ENCODE data around the gene FBXO39.
"Not testable (repeated sequence)": the region's sequence is repeated elsewhere in the genome, so short reads cannot be mapped to it uniquely, and the experiment has no call there.

FBXO39 gene

GRCh38 chr17:6775871-6776405 is at the start of gene FBXO39:
Gene FBXO39 (plus strand): TSS chr17:6776215. CDS start chr17:6779869, 3,654 bp downstream.
- Histone ChIP-seq H3K4me3 (ENCODE audit: low read length, poor library complexity, severe bottlenecking) (no peak within 1 kb of the TSS), H3K79me2 (ENCODE audit: insufficient read depth, low read length) (no peaks in the 10 kb centered on the region), H3K4me1 (ENCODE audit: insufficient read depth, low read length, poor library complexity, severe bottlenecking) (no peaks in the 10 kb centered on the region), H4K20me1 (ENCODE audit: insufficient read depth, low read length, poor library complexity, severe bottlenecking) (no peaks in the 10 kb centered on the region), H3K4me2 (ENCODE audit: low read depth, low read length, poor library complexity, severe bottlenecking) (no peak within 1 kb of the TSS), H3K36me3 (ENCODE audit: insufficient read depth, low read length) (no peaks in the 10 kb centered on the region), H3F3A (ENCODE audit: low read depth) (no peaks in the 10 kb centered on the region), H3K27me3 (ENCODE audit: insufficient read depth, low read length, poor library complexity, severe bottlenecking) (no peaks in the 10 kb centered on the region), H3K9me3 (ENCODE audit: insufficient read depth, low read depth, low read length) (no peaks in the 10 kb centered on the region), H2AFZ (ENCODE audit: low read length) (no peak within 1 kb of the TSS), H3K9ac (ENCODE audit: low read depth, low read length, poor library complexity, severe bottlenecking) (no peak within 1 kb of the TSS), H3K9me2 (replicated peaks; ENCODE audit: low read depth, low read length) (no peaks in the 10 kb centered on the region)
- TF ChIP-seq CTCF (conservative IDR thresholded peaks at IDR 0.05; ENCODE audit: low read length) (no peak), EZH2phosphoT487 (IDR thresholded peaks at IDR 0.05; ENCODE audit: borderline replicate concordance) (no peak)

GRCh38 chr17:6729531-6729930 is 46.5 kb upstream of the FBXO39 start:
- TF ChIP-seq EZH2phosphoT487 (IDR thresholded peaks at IDR 0.05; ENCODE audit: borderline replicate concordance) = no peak
- TF ChIP-seq CTCF (conservative IDR thresholded peaks at IDR 0.05; ENCODE audit: low read length) = no peak
- no peaks in the 10 kb centered on the region for H3K4me1 ChIP-seq (ENCODE audit: insufficient read depth, low read length, poor library complexity, severe bottlenecking)
- no peaks in the 10 kb centered on the region for H3K9me3 ChIP-seq (ENCODE audit: insufficient read depth, low read depth, low read length)
- no peaks in the 10 kb centered on the region for H3K36me3 ChIP-seq (ENCODE audit: insufficient read depth, low read length)
- H3K9ac ChIP-seq (ENCODE audit: low read depth, low read length, poor library complexity, severe bottlenecking) = no peak overlapping the region
- H3K79me2 ChIP-seq (ENCODE audit: insufficient read depth, low read length) = no peaks in the 10 kb centered on the region
- no peak overlapping the region for H2AFZ ChIP-seq (ENCODE audit: low read length)
- H3K27me3 ChIP-seq (ENCODE audit: insufficient read depth, low read length, poor library complexity, severe bottlenecking) = no peaks in the 10 kb centered on the region
- H3K4me3 ChIP-seq (ENCODE audit: low read length, poor library complexity, severe bottlenecking) = no peak overlapping the region
- no peaks in the 10 kb centered on the region for H3K9me2 ChIP-seq (replicated peaks; ENCODE audit: low read depth, low read length)
- H3K4me2 ChIP-seq (ENCODE audit: low read depth, low read length, poor library complexity, severe bottlenecking) = no peak overlapping the region
- no peaks in the 10 kb centered on the region for H4K20me1 ChIP-seq (ENCODE audit: insufficient read depth, low read length, poor library complexity, severe bottlenecking)
- no peaks in the 10 kb centered on the region for H3F3A ChIP-seq (ENCODE audit: low read depth)

GRCh38 chr17:6746665-6747064 is 29.4 kb upstream of the FBXO39 start:
- H3K9me2 ChIP-seq (replicated peaks; ENCODE audit: low read depth, low read length); H3K27me3 ChIP-seq (ENCODE audit: insufficient read depth, low read length, poor library complexity, severe bottlenecking); H3K4me1 ChIP-seq (ENCODE audit: insufficient read depth, low read length, poor library complexity, severe bottlenecking); H3F3A ChIP-seq (ENCODE audit: low read depth); H3K9me3 ChIP-seq (ENCODE audit: insufficient read depth, low read depth, low read length); H3K4me2 ChIP-seq (ENCODE audit: low read depth, low read length, poor library complexity, severe bottlenecking); H2AFZ ChIP-seq (ENCODE audit: low read length); H3K79me2 ChIP-seq (ENCODE audit: insufficient read depth, low read length); H3K4me3 ChIP-seq (ENCODE audit: low read length, poor library complexity, severe bottlenecking); H3K36me3 ChIP-seq (ENCODE audit: insufficient read depth, low read length); H3K9ac ChIP-seq (ENCODE audit: low read depth, low read length, poor library complexity, severe bottlenecking); H4K20me1 ChIP-seq (ENCODE audit: insufficient read depth, low read length, poor library complexity, severe bottlenecking): not testable (repeated sequence)

- H3K9me2 ChIP-seq (replicated peaks; ENCODE audit: low read depth, low read length) = no peaks in the 10 kb centered on the region
- H4K20me1 ChIP-seq (ENCODE audit: insufficient read depth, low read length, poor library complexity, severe bottlenecking) = no peaks in the 10 kb centered on the region
- no peaks in the 10 kb centered on the region for H3K79me2 ChIP-seq (ENCODE audit: insufficient read depth, low read length)
- no peak overlapping the region for H2AFZ ChIP-seq (ENCODE audit: low read length)
- H3F3A ChIP-seq (ENCODE audit: low read depth) = no peaks in the 10 kb centered on the region
- no peaks in the 10 kb centered on the region for H3K27me3 ChIP-seq (ENCODE audit: insufficient read depth, low read length, poor library complexity, severe bottlenecking)
- no peaks in the 10 kb centered on the region for H3K9me3 ChIP-seq (ENCODE audit: insufficient read depth, low read depth, low read length)
- H3K9ac ChIP-seq (ENCODE audit: low read depth, low read length, poor library complexity, severe bottlenecking) = no peak overlapping the region
- H3K4me2 ChIP-seq (ENCODE audit: low read depth, low read length, poor library complexity, severe bottlenecking) = no peak overlapping the region
- no peak overlapping the region for H3K4me3 ChIP-seq (ENCODE audit: low read length, poor library complexity, severe bottlenecking)
- TF ChIP-seq EZH2phosphoT487 (IDR thresholded peaks at IDR 0.05; ENCODE audit: borderline replicate concordance) = no peak
- TF ChIP-seq CTCF (conservative IDR thresholded peaks at IDR 0.05; ENCODE audit: low read length) = no peak
- H3K4me1 ChIP-seq (ENCODE audit: insufficient read depth, low read length, poor library complexity, severe bottlenecking) = no peaks in the 10 kb centered on the region
- H3K36me3 ChIP-seq (ENCODE audit: insufficient read depth, low read length) = no peaks in the 10 kb centered on the region
Measured at GRCh38 chr17:6748617-6749016, 27.4 kb upstream of the FBXO39 start.
